PFSK-1 (cell line): ENCODE data around the gene CCDC160.

Experiments used
- FOXP2 ChIP-seq: optimal IDR thresholded peaks from 2 replicates; pipeline ENCODE3; 2011; ENCODE audit warnings: borderline replicate concordance, control low read depth, inconsistent platforms; ENCODE audit not compliant: insufficient read depth; ENCODE audit errors: extremely low read length, extremely low read depth
- POLR2AphosphoS5 ChIP-seq: IDR thresholded peaks from 2 replicates; pipeline ENCODE4 v1.6.1; 2012; ENCODE audit warnings: low read depth, mild to moderate bottlenecking, control low read depth, low read length, moderate library complexity
- REST ChIP-seq, 2 experiments: IDR thresholded peaks; 2 replicates each; pipeline versions ENCODE4 v1.6.1 to v1.8.0; 2011 to 2012; ENCODE audit warnings: low read depth in 2 of 2, low read length in 2 of 2, control low read depth in 1 of 2, inconsistent platforms in 1 of 2, mild to moderate bottlenecking in 1 of 2, moderate library complexity in 1 of 2; ENCODE audit not compliant: insufficient read depth in 1 of 2
- SIN3A ChIP-seq: IDR thresholded peaks from 2 replicates; pipeline ENCODE4 v1.6.1; 2012; ENCODE audit warnings: mild to moderate bottlenecking, low read length, moderate library complexity, borderline replicate concordance; ENCODE audit not compliant: insufficient read depth
- TAF1 ChIP-seq: IDR thresholded peaks from 2 replicates; pipeline ENCODE4 v1.6.1; 2012; ENCODE audit warnings: low read length, control low read depth, borderline replicate concordance; ENCODE audit not compliant: insufficient read depth

Gene CCDC160

GRCh38 chrX:134294548-134294947 lies 57.6 kb downstream of the CCDC160 start:
- TF ChIP-seq FOXP2 (no peak), POLR2AphosphoS5 (no peak), SIN3A (no peak), TAF1 (no peak), REST (IDR thresholded peaks at IDR 0.05; ENCODE audit: insufficient read depth in 1 of 2, low read depth in 2 of 2, low read length in 2 of 2) (no peak)
